DND-41 (cell line): Measurements from ENCODE around the gene ZNF536.

Experiments used
- ATAC-seq: fragments of 200-7000 bp; cut with Tn5 transposase; 3 replicates; pipeline ENCODE4 v1.9.1; 2021; ENCODE audit warnings: low read depth; ENCODE audit not compliant: insufficient read depth
- DNase-seq: peaks from one replicate; pipeline ENCODE4 v3.0.0-alpha.2; 2020
- H2AFZ ChIP-seq: 2 replicates; pipeline ENCODE4 v1.6.0; 2012; ENCODE audit warnings: low read depth, low read length
- H3K27ac ChIP-seq: 2 replicates; pipeline ENCODE4 v1.5.1; 2012; ENCODE audit warnings: low read length, inconsistent platforms
- H3K27me3 ChIP-seq: fragments of 200-600 bp; sonication (generic); 2 replicates; pipeline ENCODE4 v1.6.0; 2012; ENCODE audit warnings: low read length, mild to moderate bottlenecking, inconsistent platforms; ENCODE audit not compliant: insufficient read depth, poor library complexity
- H3K36me3 ChIP-seq: 2 replicates; pipeline ENCODE4 v1.5.1; 2012; ENCODE audit warnings: low read length, inconsistent platforms; ENCODE audit not compliant: insufficient read depth
- H3K4me1 ChIP-seq: 2 replicates; pipeline ENCODE4 v1.5.1; 2012; ENCODE audit warnings: mild to moderate bottlenecking, low read length; ENCODE audit not compliant: insufficient read depth
- H3K4me2 ChIP-seq: 2 replicates; pipeline ENCODE4 v1.6.0; 2012; ENCODE audit warnings: mild to moderate bottlenecking, moderate library complexity, low read length, inconsistent platforms; ENCODE audit not compliant: insufficient read depth
- H3K4me3 ChIP-seq, 2 experiments: fragments of 200-600 bp in 1 of 2; shearing (Covaris generic) in 1 of 2; 2 replicates each; pipeline ENCODE4 v1.5.1; 2012 to 2016; ENCODE audit warnings: inconsistent platforms in 2 of 2, low read length in 2 of 2, mild to moderate bottlenecking in 2 of 2, low read depth in 1 of 2, moderate library complexity in 1 of 2
- H3K79me2 ChIP-seq: 2 replicates; pipeline ENCODE4 v1.6.0; 2012; ENCODE audit warnings: low read length, inconsistent platforms; ENCODE audit not compliant: insufficient read depth
- H3K9ac ChIP-seq: 2 replicates; pipeline ENCODE4 v1.6.0; 2012; ENCODE audit warnings: low read depth, mild to moderate bottlenecking, inconsistent platforms, low read length, moderate library complexity
- H3K9me3 ChIP-seq: 2 replicates; pipeline ENCODE4 v1.5.1; 2012; ENCODE audit warnings: low read length, moderate library complexity, mild to moderate bottlenecking, inconsistent platforms; ENCODE audit not compliant: insufficient read depth, severe bottlenecking
- H4K20me1 ChIP-seq: 2 replicates; pipeline ENCODE4 v1.6.0; 2012; ENCODE audit warnings: low read length; ENCODE audit not compliant: insufficient read depth
- EZH2 ChIP-seq: IDR thresholded peaks from 3 replicates; pipeline ENCODE4 v1.6.1; 2012; ENCODE audit warnings: borderline replicate concordance, low read depth, mild to moderate bottlenecking, moderate library complexity, low read length, inconsistent platforms; ENCODE audit not compliant: severe bottlenecking
- TF ChIP-seq, protein P1 (sequence below): IDR thresholded peaks from 2 replicates; pipeline ENCODE4 v1.5.1; 2012; ENCODE audit warnings: borderline replicate concordance, low read length, moderate library complexity, mild to moderate bottlenecking; ENCODE audit not compliant: poor library complexity, severe bottlenecking; ENCODE audit errors: extremely low read depth

The ZNF536 gene

DNA sequence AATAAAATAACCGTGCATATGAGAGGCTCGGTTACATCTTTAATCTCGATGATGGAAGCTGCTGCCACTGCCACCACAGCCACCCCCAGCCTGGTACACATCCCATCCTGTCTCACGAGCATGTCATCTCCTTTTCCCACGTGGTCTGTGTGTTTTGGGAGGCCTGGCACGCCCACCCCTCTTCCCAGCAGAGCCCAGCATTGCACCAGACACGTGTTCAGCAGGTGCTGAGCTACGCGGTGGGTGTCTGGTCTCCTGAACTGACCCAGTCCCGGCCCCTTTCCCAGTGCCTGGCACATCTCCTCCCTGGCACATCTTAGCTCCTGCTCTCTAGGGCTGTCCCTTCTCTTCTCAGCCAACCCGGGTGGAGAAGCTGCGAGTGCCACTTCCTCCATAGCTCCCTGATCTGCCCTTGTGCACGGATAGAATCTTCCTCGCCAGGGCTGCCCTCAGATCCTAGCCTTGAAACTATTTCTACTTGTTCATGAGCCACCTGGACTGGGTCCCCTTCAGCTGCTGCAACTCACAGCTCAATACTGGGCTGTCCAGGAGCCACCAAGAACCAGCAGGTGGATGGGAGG is 36.8 kb upstream of the ZNF536 start:
- no peaks in the 10 kb centered on the region for H3K9me3 ChIP-seq
- H3K4me1 ChIP-seq = no peaks in the 10 kb centered on the region
- H4K20me1 ChIP-seq = peaks cover 4% of the 10 kb centered on the region; the same call in 1 of the 2 replicates
- no peak for DNase-seq
- H3K36me3 ChIP-seq = no peaks in the 10 kb centered on the region
- no peaks in the 10 kb centered on the region for H3K27me3 ChIP-seq
- no peak overlapping the region for H3K4me3 ChIP-seq
- H3K4me2 ChIP-seq = no peak overlapping the region
- no peak overlapping the region for H2AFZ ChIP-seq
- no peak overlapping the region for H3K9ac ChIP-seq
- H3K79me2 ChIP-seq = no peaks in the 10 kb centered on the region
- TF ChIP-seq, protein P1, sequence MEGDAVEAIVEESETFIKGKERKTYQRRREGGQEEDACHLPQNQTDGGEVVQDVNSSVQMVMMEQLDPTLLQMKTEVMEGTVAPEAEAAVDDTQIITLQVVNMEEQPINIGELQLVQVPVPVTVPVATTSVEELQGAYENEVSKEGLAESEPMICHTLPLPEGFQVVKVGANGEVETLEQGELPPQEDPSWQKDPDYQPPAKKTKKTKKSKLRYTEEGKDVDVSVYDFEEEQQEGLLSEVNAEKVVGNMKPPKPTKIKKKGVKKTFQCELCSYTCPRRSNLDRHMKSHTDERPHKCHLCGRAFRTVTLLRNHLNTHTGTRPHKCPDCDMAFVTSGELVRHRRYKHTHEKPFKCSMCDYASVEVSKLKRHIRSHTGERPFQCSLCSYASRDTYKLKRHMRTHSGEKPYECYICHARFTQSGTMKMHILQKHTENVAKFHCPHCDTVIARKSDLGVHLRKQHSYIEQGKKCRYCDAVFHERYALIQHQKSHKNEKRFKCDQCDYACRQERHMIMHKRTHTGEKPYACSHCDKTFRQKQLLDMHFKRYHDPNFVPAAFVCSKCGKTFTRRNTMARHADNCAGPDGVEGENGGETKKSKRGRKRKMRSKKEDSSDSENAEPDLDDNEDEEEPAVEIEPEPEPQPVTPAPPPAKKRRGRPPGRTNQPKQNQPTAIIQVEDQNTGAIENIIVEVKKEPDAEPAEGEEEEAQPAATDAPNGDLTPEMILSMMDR = no peak
- no peak for TF ChIP-seq EZH2
- H3K27ac ChIP-seq = no peak overlapping the region
- ATAC-seq = no peak

DNA sequence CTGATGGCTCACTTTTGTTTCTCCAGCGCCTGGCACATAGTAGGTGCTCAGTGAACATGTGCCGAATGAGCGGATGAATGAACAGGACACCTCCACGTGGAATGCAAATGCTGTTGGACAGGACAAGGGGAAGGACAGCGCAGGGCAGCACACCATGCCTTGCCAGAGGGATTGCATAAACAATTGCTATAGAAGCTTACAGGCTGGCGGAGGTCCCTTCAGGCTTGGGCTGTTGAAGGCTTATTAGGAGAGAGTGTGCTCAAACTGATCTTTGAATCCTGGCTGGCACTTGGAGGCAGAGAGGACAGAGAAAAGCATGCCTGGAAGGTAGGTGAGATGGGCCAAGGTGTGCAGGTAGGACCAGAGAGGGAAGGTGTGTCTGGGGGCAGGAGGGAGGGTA is 35.9 kb upstream of the ZNF536 start:
- Histone ChIP-seq H3K79me2 (no peaks in the 10 kb centered on the region), H4K20me1 (peaks cover 4% of the 10 kb centered on the region; the same call in 1 of the 2 replicates), H2AFZ (no peak overlapping the region), H3K27ac (no peak overlapping the region), H3K4me2 (no peak overlapping the region), H3K4me3 (no peak overlapping the region), H3K36me3 (no peaks in the 10 kb centered on the region), H3K4me1 (no peaks in the 10 kb centered on the region), H3K9ac (no peak overlapping the region), H3K9me3 (no peaks in the 10 kb centered on the region), H3K27me3 (no peaks in the 10 kb centered on the region)
- TF ChIP-seq EZH2 = no peak
- TF ChIP-seq, protein P1 = no peak
- ATAC-seq (no peak), DNase-seq (no peak)

DNA sequence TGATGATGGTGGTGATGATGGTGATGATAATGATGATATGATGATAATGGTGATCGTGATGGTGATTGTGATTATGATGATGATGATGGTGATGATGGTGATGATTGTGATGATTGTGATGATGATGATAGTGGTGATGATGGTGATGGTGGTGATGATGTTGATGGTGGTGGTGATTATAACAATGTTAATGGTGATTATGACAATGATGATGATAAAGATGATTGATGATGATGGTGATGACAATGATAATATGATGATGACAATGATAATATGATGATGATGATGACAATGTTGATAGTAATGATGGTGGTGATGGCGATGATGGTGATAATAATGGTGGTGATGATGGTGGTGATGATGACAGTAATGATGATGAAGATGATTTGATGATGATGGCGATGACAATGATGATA is 34.1 kb upstream of the ZNF536 start:
- H3K79me2 ChIP-seq = no peaks in the 10 kb centered on the region
- DNase-seq = no peak
- peaks cover 4% of the 10 kb centered on the region; the same call in 1 of the 2 replicates for H4K20me1 ChIP-seq
- H3K4me3 ChIP-seq = no peak overlapping the region
- H3K9me3 ChIP-seq = no peaks in the 10 kb centered on the region
- no peaks in the 10 kb centered on the region for H3K4me1 ChIP-seq
- H3K36me3 ChIP-seq = no peaks in the 10 kb centered on the region
- no peak overlapping the region for H3K27ac ChIP-seq
- no peak for TF ChIP-seq EZH2
- TF ChIP-seq, protein P1 = no peak
- no peak overlapping the region for H3K4me2 ChIP-seq
- no peaks in the 10 kb centered on the region for H3K27me3 ChIP-seq
- H2AFZ ChIP-seq = no peak overlapping the region
- no peak overlapping the region for H3K9ac ChIP-seq
- ATAC-seq = no peak
